ENCODE results near the gene MMP28.

DNA sequence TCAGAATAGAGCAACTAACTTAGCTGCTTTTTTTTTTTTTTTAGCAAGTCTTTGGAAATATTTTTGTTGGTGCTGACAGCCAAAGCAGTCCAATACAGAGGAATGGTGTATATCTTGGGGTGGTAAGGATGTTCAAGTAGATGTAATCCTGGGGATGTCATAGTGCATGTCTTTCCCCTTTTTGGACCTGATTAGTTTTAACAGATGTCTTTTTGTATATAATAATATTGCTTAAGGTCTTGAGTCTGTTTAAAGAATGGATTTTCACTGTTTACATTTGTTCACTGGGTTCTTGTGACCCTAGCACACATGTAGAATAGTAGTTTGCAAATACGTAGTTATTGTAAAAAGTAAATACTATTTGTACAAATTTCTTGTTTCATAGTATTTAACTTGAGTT is 21.8 kb upstream of the MMP28 start:
- TF ChIP-seq CTCF (conservative IDR thresholded peaks at IDR 0.05) = no peak
- no peak for TF ChIP-seq ZFX (IDR thresholded peaks at IDR 0.05)
